ENCODE data around the gene PBLD.
"Not testable (repeated sequence)": the region's sequence is repeated elsewhere in the genome, so short reads cannot be mapped to it uniquely, and the experiment has no call there.

PBLD gene

DNA sequence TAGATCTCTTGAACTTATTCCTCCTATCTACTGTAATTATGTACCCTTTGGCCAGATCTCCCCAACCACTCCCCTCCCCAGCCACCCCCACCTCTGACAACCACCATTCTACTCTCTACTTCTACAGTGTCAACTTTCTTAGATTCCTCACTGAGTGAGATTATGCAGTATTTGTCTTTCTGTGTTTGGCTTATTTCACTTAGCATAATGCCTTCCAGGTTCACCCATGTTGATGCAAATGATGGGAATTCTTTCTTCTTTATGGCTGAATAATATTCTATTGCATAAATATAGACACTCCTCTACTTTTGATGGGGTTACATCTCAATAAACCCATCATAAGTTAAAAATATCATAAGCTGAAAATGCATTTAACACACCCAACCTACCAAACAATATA, 22.2 kb downstream of the PBLD start:
- Mint-ChIP-seq H3K9me3 (no peaks in the 10 kb centered on the region), H3K4me1 (peaks cover 6% of the 10 kb centered on the region), H3K4me3 (no peak overlapping the region), H3K27me3 (no peaks in the 10 kb centered on the region), H3K27ac (no peak overlapping the region), H3K36me3 (ENCODE audit: low read depth) (no peaks in the 10 kb centered on the region)
- no peak for DNase-seq
- ATAC-seq = no peak

DNA sequence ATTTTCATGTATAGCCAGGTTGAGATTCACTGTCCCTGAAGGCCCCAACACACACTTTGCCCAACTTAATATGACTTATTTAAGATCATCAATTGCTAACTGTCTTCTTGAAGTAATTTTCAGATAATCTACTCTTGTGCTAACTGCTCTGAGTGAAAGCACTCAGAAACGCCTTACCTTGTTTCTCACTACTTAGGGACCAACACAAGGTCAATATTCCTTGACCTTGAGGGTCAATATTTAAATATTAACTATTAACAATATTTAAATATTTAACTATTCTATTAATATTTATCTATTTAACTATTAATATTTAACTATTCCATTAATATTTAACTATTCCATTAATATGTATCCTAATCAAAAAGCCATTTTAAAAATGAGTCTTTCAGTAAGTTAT, 26.9 kb downstream of the PBLD start:
- H3K27ac Mint-ChIP-seq = no peak overlapping the region
- H3K4me3 Mint-ChIP-seq = no peak overlapping the region
- DNase-seq (no peak), ATAC-seq (no peak)
- H3K4me1 Mint-ChIP-seq = peaks cover 6% of the 10 kb centered on the region
- H3K27me3 Mint-ChIP-seq = no peaks in the 10 kb centered on the region
- H3K9me3 Mint-ChIP-seq = no peaks in the 10 kb centered on the region
- H3K36me3 Mint-ChIP-seq (ENCODE audit: low read depth) = no peaks in the 10 kb centered on the region

- Mint-ChIP-seq H3K4me1 (peaks cover 6% of the 10 kb centered on the region), H3K4me3 (no peak overlapping the region), H3K27me3 (no peaks in the 10 kb centered on the region), H3K36me3 (ENCODE audit: low read depth) (no peaks in the 10 kb centered on the region), H3K27ac (no peak overlapping the region), H3K9me3 (no peaks in the 10 kb centered on the region)
- ATAC-seq (no peak), DNase-seq (no peak)
These were observed 28.8 kb downstream of the PBLD start for GRCh38 chr10:68303849-68304412.

- Mint-ChIP-seq H3K4me1 (peaks cover 6% of the 10 kb centered on the region), H3K27me3 (no peaks in the 10 kb centered on the region), H3K27ac (no peak overlapping the region), H3K4me3 (no peak overlapping the region), H3K36me3 (ENCODE audit: low read depth) (no peaks in the 10 kb centered on the region), H3K9me3 (no peaks in the 10 kb centered on the region)
- ATAC-seq = no peak
- no peak for DNase-seq
These were observed 29.9 kb downstream of the PBLD start for GRCh38 chr10:68302871-68303270.

DNA sequence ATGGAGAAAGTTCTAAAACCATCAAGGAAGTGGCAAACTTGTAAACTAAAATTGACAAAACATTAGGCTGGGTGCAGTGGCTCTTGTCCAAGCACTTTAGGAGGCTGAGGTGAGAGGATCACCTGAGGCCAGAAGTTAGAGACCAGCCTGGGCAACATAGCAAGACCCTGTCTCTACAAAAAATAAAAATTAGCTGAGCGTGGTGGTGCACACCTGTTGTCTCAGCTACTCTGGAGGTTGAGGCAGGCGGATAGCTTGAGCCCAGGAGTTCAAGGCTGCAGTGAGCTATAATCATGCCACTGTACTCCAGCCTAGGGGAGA, 30.3 kb downstream of the PBLD start:
- no peak overlapping the region for H3K4me3 Mint-ChIP-seq
- no peak for DNase-seq
- H3K9me3 Mint-ChIP-seq = no peaks in the 10 kb centered on the region
- no peaks in the 10 kb centered on the region for H3K27me3 Mint-ChIP-seq
- H3K36me3 Mint-ChIP-seq (ENCODE audit: low read depth) = no peaks in the 10 kb centered on the region
- peaks cover 6% of the 10 kb centered on the region for H3K4me1 Mint-ChIP-seq
- no peak overlapping the region for H3K27ac Mint-ChIP-seq
- no peak for ATAC-seq

DNA sequence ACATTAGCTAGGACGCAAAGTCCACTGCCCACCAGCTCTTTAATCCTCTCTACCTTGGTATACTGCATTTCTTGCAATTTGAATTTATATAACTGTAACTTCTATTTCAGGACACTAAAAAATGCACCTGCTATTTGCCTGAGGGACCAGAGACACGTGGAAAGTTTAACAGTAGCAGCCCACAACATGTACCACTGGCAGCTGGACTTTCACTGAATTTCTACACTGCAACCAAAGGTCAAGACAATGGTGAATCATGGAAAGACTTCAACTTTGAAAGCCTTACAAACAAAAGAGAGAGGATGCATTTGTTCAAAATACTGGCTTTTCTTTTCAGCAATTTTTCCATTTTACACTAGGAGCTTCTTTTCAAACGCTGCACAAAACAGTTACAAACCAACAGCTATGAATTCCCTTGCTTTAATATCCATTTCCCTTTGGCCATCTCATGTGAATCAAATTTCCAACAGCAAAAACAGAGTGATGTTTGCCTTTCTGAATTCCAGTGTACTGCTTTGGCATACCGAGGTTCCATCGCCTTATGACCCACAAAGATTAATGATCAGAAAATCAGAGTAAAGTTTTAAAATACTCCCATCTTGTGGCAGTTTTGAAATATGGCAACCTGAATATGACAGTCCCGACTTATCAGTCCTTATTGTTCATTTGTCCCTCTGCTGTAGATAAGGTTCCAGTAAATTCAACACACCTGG, 30.8 kb downstream of the PBLD start:
- Mint-ChIP-seq H3K4me3 (no peak overlapping the region), H3K9me3 (no peaks in the 10 kb centered on the region), H3K27ac (no peak overlapping the region), H3K36me3 (ENCODE audit: low read depth) (no peaks in the 10 kb centered on the region), H3K4me1 (peaks cover 6% of the 10 kb centered on the region), H3K27me3 (no peaks in the 10 kb centered on the region)
- DNase-seq = no peak
- ATAC-seq = peak; percentile 20

- H3K4me1 Mint-ChIP-seq = peaks cover 6% of the 10 kb centered on the region
- H3K9me3 Mint-ChIP-seq = no peaks in the 10 kb centered on the region
- ATAC-seq (no peak), DNase-seq (no peak)
- H3K36me3 Mint-ChIP-seq (ENCODE audit: low read depth) = no peaks in the 10 kb centered on the region
- H3K4me3 Mint-ChIP-seq = no peak overlapping the region
- H3K27me3 Mint-ChIP-seq = no peaks in the 10 kb centered on the region
- H3K27ac Mint-ChIP-seq = no peak overlapping the region
These were observed 31.4 kb downstream of the PBLD start for GRCh38 chr10:68301301-68301700.

GRCh38 chr10:68296843-68297663, 35.7 kb downstream of the PBLD start:
- no peak for ATAC-seq
- H3K4me1 Mint-ChIP-seq = peaks cover 5% of the 10 kb centered on the region
- no peak overlapping the region for H3K4me3 Mint-ChIP-seq
- no peaks in the 10 kb centered on the region for H3K9me3 Mint-ChIP-seq
- DNase-seq = no peak
- H3K27ac Mint-ChIP-seq = no peak overlapping the region
- H3K27me3 Mint-ChIP-seq = no peaks in the 10 kb centered on the region
- H3K36me3 Mint-ChIP-seq (ENCODE audit: low read depth) = no peaks in the 10 kb centered on the region

- Mint-ChIP-seq H3K4me3 (no peak overlapping the region), H3K9me3 (no peaks in the 10 kb centered on the region), H3K27ac (no peak overlapping the region), H3K4me1 (no peaks in the 10 kb centered on the region), H3K36me3 (ENCODE audit: low read depth) (no peaks in the 10 kb centered on the region), H3K27me3 (no peaks in the 10 kb centered on the region)
- ATAC-seq = no peak
- DNase-seq = no peak
These were observed 42.0 kb downstream of the PBLD start for GRCh38 chr10:68290736-68291135.

DNA sequence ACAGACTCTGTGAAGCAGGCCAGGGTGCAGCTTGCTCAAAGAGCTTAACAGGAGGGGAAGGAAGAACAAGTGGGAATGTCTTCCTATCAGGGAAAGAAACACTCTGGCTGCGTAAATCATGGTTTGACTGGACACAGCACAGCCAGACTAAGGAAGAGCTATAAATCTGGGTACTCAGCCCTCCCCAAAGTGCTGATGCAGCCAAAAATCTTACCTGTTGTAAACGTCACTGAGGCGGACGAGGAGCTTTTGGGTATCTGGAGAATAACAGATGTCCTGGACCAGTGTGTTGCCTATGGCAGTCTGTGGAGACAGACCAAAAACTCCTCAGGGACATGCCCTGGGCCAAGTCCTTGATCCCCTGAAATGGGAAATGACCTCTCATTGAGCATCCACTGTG, 44.0 kb downstream of the PBLD start:
- ATAC-seq = no peak
- Mint-ChIP-seq H3K4me1 (no peaks in the 10 kb centered on the region), H3K27ac (no peak overlapping the region), H3K9me3 (no peaks in the 10 kb centered on the region), H3K36me3 (ENCODE audit: low read depth) (no peaks in the 10 kb centered on the region), H3K4me3 (no peak overlapping the region), H3K27me3 (no peaks in the 10 kb centered on the region)
- no peak for DNase-seq

- DNase-seq (no peak), ATAC-seq (no peak)
- Mint-ChIP-seq H3K27me3 (no peaks in the 10 kb centered on the region), H3K27ac (no peak overlapping the region), H3K36me3 (ENCODE audit: low read depth) (no peaks in the 10 kb centered on the region), H3K9me3 (no peaks in the 10 kb centered on the region), H3K4me1 (peaks cover 10% of the 10 kb centered on the region), H3K4me3 (no peak overlapping the region)
These were observed 48.4 kb downstream of the PBLD start for GRCh38 chr10:68284062-68285001.

DNA sequence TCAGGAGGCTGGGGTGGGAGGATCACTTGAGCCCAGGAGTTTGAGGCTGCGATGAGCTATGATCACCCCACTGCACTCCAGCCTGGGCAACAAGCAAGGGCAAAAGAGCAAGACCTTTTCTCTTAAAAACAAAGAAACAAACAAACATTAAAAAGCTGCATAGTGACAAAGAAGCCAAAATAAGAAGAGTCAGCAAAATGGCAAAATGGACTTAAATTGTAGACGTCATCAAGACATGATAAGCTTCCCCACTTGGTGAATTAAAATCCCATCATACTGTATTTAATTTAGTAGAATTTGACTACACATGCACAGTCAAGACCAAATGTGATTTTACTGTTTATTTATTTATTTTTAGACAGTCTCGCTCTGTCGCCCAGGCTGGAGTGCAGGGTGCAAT, 52.0 kb downstream of the PBLD start:
- no peak overlapping the region for H3K27ac Mint-ChIP-seq
- ATAC-seq = no peak
- peaks cover 6% of the 10 kb centered on the region for H3K36me3 Mint-ChIP-seq (ENCODE audit: low read depth)

DNA sequence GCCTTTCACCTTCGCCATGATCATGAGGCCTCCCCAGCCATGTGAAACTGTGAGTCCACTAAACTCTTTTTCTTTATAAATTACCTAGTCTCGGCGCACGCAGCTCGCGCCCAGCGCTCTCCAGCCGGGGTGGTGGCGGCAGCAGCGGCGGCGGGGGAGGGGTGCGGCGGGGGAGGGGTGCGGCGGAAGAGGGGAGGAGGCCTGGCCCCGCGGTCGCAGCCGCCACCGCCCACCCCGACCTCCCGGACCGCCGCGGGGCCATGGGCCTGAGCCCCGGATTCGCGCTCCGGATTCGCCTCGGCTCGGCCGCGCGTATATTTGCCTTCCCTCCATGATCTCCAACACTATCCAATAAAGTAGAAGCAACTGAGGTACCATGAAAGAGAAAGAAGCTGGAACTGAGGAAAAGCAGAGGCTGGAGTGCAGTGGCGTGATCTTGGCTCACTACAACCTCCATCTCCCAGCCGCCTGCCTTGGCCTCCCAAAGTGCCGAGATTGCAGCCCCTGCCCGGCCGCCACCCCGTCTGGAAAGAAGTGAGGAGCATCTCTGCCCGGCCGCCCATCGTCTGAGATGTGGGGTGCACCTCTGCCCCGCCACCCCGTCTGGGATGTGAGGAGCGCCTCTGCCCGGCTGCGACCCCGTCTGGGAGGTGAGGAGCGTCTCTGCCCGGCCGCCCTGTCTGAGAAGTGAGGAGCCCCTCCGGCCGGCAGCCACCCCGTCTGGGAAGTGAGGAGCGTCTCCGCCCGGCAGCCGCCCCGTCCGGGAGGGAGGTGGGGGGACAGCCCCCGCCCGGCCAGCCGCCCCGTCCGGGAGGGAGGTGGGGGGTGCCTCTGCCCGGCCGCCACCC, 53.6 kb downstream of the PBLD start:
- not testable (repeated sequence) for H3K27me3 Mint-ChIP-seq, H3K27ac Mint-ChIP-seq, ATAC-seq

More for the DNA sequence above, 52.0 kb downstream of the PBLD start:
- H3K4me3 Mint-ChIP-seq = no peak overlapping the region
- H3K4me1 Mint-ChIP-seq = peaks cover 10% of the 10 kb centered on the region
- no peak for DNase-seq
- H3K27me3 Mint-ChIP-seq = no peaks in the 10 kb centered on the region
- peaks cover 20% of the 10 kb centered on the region for H3K9me3 Mint-ChIP-seq

DNA sequence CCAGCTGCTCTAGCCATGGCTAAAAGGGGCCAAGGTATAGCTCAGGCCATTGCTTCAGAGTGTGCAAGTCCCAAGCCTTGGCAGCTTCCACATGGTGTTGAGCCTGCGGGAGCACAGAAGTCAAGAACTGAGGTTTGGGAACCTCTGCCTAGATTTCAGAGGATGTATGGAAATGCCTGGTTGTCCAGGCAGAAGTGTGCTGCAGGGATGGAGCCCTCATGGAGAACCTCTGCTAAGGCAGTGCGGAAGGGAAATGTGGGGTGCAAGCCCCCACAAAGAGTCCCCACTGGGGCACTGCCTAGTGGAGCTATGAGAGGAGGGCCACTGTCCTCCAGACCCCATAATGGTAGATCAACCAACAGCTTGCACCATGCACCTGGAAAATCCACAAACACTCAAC, 54.9 kb downstream of the PBLD start:
- H3K27me3 Mint-ChIP-seq; H3K27ac Mint-ChIP-seq; H3K4me3 Mint-ChIP-seq; H3K36me3 Mint-ChIP-seq (ENCODE audit: low read depth); DNase-seq; H3K4me1 Mint-ChIP-seq; ATAC-seq: not testable (repeated sequence)
- peaks cover 20% of the 10 kb centered on the region for H3K9me3 Mint-ChIP-seq

More for the DNA sequence above, 53.6 kb downstream of the PBLD start:
- DNase-seq; H3K36me3 Mint-ChIP-seq (ENCODE audit: low read depth); H3K4me3 Mint-ChIP-seq; H3K4me1 Mint-ChIP-seq: not testable (repeated sequence)
- peaks cover 20% of the 10 kb centered on the region for H3K9me3 Mint-ChIP-seq

Data from activated naive CD8-positive, alpha-beta T cell treated with anti-CD3 and anti-CD28 coated beads, Interleukin-2, amount 50 U/mL, for 24 hours (primary cell).